Natural killer cell (primary cell): ENCODE results near the gene COPS9. TPM values are rescaled to one million over a fixed set of nuclear protein-coding genes. Genes with fewer than 3 reads are reported as not detected.

Experiments used
- ATAC-seq, 3 donors: fragments of 150-1000 bp in 2 of 3; fragments of 200-7000 bp in 1 of 3; cut with Tn5 transposase; 1 replicate in 1 of 3; 2 replicates in 2 of 3; pipeline ENCODE4 v1.10.0; 2021; ENCODE audit warnings: mild to moderate bottlenecking in 2 of 3, moderate library complexity in 2 of 3
- DNase-seq, 2 donors: peaks; one replicate each; pipeline versions ENCODE4 v3.0.0 to v3.0.0-alpha.2; 2013 to 2021; ENCODE audit warnings: mixed read lengths in 1 of 2
- H3K27ac ChIP-seq: one replicate; pipeline ENCODE4 v1.5.1; 2013; ENCODE audit warnings: mild to moderate bottlenecking, low read length
- H3K27me3 ChIP-seq: one replicate; pipeline ENCODE4 v1.6.1; 2013; ENCODE audit warnings: low read length; ENCODE audit not compliant: control insufficient read depth, insufficient read depth
- H3K36me3 ChIP-seq: one replicate; pipeline ENCODE4 v1.6.1; 2013; ENCODE audit warnings: low read length; ENCODE audit not compliant: control insufficient read depth, insufficient read depth
- H3K4me1 ChIP-seq: one replicate; pipeline ENCODE4 v1.6.1; 2013; ENCODE audit warnings: low read length; ENCODE audit not compliant: control insufficient read depth, insufficient read depth
- H3K4me3 ChIP-seq: one replicate; pipeline ENCODE4 v1.5.1; 2013; ENCODE audit warnings: low read length
- H3K9me3 ChIP-seq: one replicate; pipeline ENCODE4 v1.6.1; 2013; ENCODE audit warnings: low read length; ENCODE audit not compliant: control insufficient read depth, insufficient read depth
- H3K27ac Mint-ChIP-seq, 2 donors: one replicate each; pipeline ENCODE4 v1.8.0; 2022; ENCODE audit warnings: mild to moderate bottlenecking in 2 of 2, mixed read lengths in 2 of 2, moderate library complexity in 1 of 2
- H3K27me3 Mint-ChIP-seq, 2 donors: one replicate each; pipeline ENCODE4 v1.8.0; 2022; ENCODE audit warnings: low read depth in 2 of 2, mixed read lengths in 2 of 2
- H3K36me3 Mint-ChIP-seq: one replicate; pipeline ENCODE4 v1.8.0; 2022; ENCODE audit warnings: mixed read lengths
- H3K4me1 Mint-ChIP-seq, 2 donors: one replicate each; pipeline ENCODE4 v1.8.0; 2022; ENCODE audit warnings: mixed read lengths in 2 of 2
- H3K4me3 Mint-ChIP-seq: one replicate; pipeline ENCODE4 v1.8.0; 2022; ENCODE audit warnings: mild to moderate bottlenecking, moderate library complexity, mixed read lengths
- H3K9me3 Mint-ChIP-seq, 2 donors: one replicate each; pipeline ENCODE4 v1.8.0; 2022; ENCODE audit warnings: mixed read lengths in 2 of 2
- WGBS: methylation state at CpG from one replicate; pipeline ENCODE4 v1.1.7; 2013; ENCODE audit warnings: missing lambda C conversion rate; ENCODE audit not compliant: insufficient coverage; 5-methylcytosine and 5-hydroxymethylcytosine counted together
- intact Hi-C: fragments of 100-400 bp; cut with micrococcal nuclease; formaldehyde crosslinking; loops from one replicate; pipeline ENCODE4 v1.14.2; 2022
- total RNA-seq, 4 donors: library from RNA; stranded (reverse); fragments of 120-200 nt in 1 of 4; gene quantifications; one replicate each; pipeline versions ENCODE4 v1.2.3 to v1.2.4, GENCODE V29; 2013 to 2022
- TF ChIP-seq, protein P1 (sequence below): fragments of 200-600 bp; IDR thresholded peaks from one replicate; pipeline ENCODE4 v1.8.0; 2022; ENCODE audit warnings: antibody characterized with exemption

The COPS9 gene
- total RNA-seq, 3 donors from 2014 or later (not counting 1 experiment from before 2014, with no cell fraction given) = 51.5 to 76.5 (median 53.5) TPM

DNA sequence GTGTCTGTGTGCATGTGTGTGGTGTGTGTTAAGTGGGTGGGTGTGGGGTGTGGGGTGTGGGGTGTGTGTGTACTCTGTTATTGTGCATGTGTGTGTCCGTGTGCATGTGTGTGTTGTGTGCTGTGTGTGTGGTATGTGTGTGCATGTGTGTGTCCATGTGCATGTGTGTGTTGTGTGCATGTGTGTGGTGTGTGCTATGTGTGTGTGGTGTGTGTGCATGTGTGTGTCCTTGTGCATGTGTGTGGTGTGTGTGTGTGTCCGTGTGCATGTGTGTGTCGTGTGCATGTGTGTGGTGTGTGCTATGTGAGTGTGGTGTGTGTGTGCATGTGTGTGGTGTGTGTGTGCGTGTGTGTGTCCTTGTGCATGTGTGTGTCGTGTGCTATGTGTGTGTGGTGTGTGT is 11.3 kb upstream of the COPS9 start:
- Mint-ChIP-seq H3K27me3 (peaks cover 0 to 4% of the 10 kb centered on the region in 2 donors), H3K4me1 (peaks cover 0 to 8% of the 10 kb centered on the region in 2 donors), H3K27ac (no peak overlapping the region), H3K36me3 (no peaks in the 10 kb centered on the region), H3K4me3 (no peak overlapping the region), H3K9me3 (no peaks in the 10 kb centered on the region)
- H3K9me3 ChIP-seq = no peaks in the 10 kb centered on the region
- peaks cover 2% of the 10 kb centered on the region for H3K4me1 ChIP-seq
- TF ChIP-seq, protein P1, sequence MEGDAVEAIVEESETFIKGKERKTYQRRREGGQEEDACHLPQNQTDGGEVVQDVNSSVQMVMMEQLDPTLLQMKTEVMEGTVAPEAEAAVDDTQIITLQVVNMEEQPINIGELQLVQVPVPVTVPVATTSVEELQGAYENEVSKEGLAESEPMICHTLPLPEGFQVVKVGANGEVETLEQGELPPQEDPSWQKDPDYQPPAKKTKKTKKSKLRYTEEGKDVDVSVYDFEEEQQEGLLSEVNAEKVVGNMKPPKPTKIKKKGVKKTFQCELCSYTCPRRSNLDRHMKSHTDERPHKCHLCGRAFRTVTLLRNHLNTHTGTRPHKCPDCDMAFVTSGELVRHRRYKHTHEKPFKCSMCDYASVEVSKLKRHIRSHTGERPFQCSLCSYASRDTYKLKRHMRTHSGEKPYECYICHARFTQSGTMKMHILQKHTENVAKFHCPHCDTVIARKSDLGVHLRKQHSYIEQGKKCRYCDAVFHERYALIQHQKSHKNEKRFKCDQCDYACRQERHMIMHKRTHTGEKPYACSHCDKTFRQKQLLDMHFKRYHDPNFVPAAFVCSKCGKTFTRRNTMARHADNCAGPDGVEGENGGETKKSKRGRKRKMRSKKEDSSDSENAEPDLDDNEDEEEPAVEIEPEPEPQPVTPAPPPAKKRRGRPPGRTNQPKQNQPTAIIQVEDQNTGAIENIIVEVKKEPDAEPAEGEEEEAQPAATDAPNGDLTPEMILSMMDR = no peak
- no peaks in the 10 kb centered on the region for H3K27me3 ChIP-seq
- H3K27ac ChIP-seq = no peak overlapping the region
- DNase-seq (no peak), ATAC-seq (no peak)
- WGBS = 92% methylated on average over 5 of the region's 5 CpGs
- H3K4me3 ChIP-seq = no peak overlapping the region
- intact Hi-C loops = loop anchor here (5.0 kb wide), 1 partner anchor 1110 kb away; no protein-coding TSS in a partner anchor
- no peaks in the 10 kb centered on the region for H3K36me3 ChIP-seq

DNA sequence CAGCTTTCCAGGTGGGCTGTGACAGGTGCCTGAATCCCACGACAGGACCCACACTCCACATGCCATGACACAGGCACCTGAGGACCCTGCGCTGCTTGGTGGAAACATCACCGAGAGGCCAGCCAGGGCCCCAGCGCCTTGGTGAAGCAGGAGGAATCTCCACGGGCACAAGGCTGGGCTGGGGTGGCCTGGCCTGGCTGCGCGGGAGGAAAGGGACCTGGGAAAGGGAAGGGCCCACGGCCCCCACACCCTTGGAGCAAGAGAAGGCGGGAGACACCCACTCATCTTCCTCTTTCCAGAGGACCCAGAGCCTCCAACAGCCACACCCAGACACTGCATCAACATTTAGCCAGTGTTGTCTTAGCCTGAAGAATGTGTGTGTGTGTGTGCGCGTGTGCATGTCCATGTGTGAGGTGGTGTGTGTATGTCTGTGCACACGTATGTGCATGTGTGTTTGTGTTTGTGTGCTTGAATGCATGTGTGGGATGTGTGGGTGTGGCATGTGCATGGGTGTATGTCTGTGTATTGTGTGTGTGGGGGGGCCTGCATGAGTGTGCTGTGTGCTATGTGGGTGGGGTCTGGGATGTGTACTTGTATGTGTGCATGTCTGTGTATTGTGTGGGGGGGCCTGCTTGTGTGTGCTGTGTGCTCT is 10.6 kb upstream of the COPS9 start:
- no peaks in the 10 kb centered on the region for H3K36me3 Mint-ChIP-seq
- Histone ChIP-seq H3K27ac (no peak overlapping the region), H3K36me3 (no peaks in the 10 kb centered on the region), H3K27me3 (no peaks in the 10 kb centered on the region), H3K9me3 (no peaks in the 10 kb centered on the region), H3K4me3 (no peak overlapping the region), H3K4me1 (peaks cover 2% of the 10 kb centered on the region)
- H3K27me3 Mint-ChIP-seq = peaks cover 0 to 4% of the 10 kb centered on the region in 2 donors
- H3K9me3 Mint-ChIP-seq = no peaks in the 10 kb centered on the region
- ATAC-seq (no peak), DNase-seq (no peak)
- 85% methylated on average over 10 of the region's 12 CpGs for WGBS
- H3K4me1 Mint-ChIP-seq = peaks cover 0 to 8% of the 10 kb centered on the region in 2 donors
- TF ChIP-seq, protein P1 = no peak
- no peak overlapping the region for H3K4me3 Mint-ChIP-seq
- intact Hi-C loops = loop anchor here (5.0 kb wide), 1 partner anchor 1109 kb away; no protein-coding TSS in a partner anchor
- no peak overlapping the region for H3K27ac Mint-ChIP-seq

DNA sequence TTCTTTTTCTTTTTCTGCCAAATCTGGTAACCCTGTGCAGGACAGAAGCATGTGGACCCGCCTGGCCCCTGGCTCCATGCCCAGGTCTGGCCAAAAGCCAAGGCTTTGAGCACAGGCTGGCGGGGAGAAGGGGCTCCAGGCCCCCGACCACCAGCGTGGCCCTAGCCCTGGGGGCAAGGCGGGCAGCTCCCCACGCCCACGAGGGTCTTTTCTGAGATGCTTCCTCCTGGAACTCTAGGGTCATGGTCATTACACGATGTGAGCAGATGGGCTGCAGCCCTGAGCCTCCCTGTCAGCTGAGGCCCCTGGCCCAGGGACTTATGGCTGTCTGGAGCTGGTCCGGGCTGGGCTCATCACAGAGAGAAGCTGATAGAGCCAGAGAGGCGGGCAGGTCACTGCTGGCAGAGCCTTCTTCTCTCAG is 10.0 kb upstream of the COPS9 start:
- no peak overlapping the region for H3K27ac ChIP-seq
- no peaks in the 10 kb centered on the region for H3K27me3 Mint-ChIP-seq
- no peaks in the 10 kb centered on the region for H3K9me3 ChIP-seq
- 71% methylated on average over 10 of the region's 10 CpGs for WGBS
- no peak for ATAC-seq
- H3K4me3 ChIP-seq = no peak overlapping the region
- no peak for DNase-seq
- no peak overlapping the region for H3K4me3 Mint-ChIP-seq
- H3K27ac Mint-ChIP-seq = no peak overlapping the region
- H3K27me3 ChIP-seq = no peaks in the 10 kb centered on the region
- H3K36me3 Mint-ChIP-seq = no peaks in the 10 kb centered on the region
- H3K9me3 Mint-ChIP-seq = no peaks in the 10 kb centered on the region
- H3K36me3 ChIP-seq = no peaks in the 10 kb centered on the region
- peaks cover 0 to 8% of the 10 kb centered on the region in 2 donors for H3K4me1 Mint-ChIP-seq
- H3K4me1 ChIP-seq = peaks cover 2% of the 10 kb centered on the region
- TF ChIP-seq, protein P1 = no peak
- intact Hi-C loops = loop anchor here (5.0 kb wide), 1 partner anchor 1109 kb away; no protein-coding TSS in a partner anchor
